DOHH2 (cell line): ENCODE data around the gene NKX1-2.

Experiments
- EZH2phosphoT487 ChIP-seq: fragments of 200-600 bp; sonication (generic); IDR thresholded peaks from 2 replicates; pipeline ENCODE4 v1.6.1; 2017; ENCODE audit warnings: borderline replicate concordance, mild to moderate bottlenecking, antibody characterized with exemption, low read length, moderate library complexity, mixed read lengths
- TF ChIP-seq, protein P1 (sequence below): fragments of 200-600 bp; sonication (generic); IDR thresholded peaks from one replicate; pipeline ENCODE4 v1.5.1; 2014; ENCODE audit warnings: antibody characterized with exemption, mild to moderate bottlenecking, low read depth, low read length; ENCODE audit not compliant: poor library complexity, severe bottlenecking

DNA sequence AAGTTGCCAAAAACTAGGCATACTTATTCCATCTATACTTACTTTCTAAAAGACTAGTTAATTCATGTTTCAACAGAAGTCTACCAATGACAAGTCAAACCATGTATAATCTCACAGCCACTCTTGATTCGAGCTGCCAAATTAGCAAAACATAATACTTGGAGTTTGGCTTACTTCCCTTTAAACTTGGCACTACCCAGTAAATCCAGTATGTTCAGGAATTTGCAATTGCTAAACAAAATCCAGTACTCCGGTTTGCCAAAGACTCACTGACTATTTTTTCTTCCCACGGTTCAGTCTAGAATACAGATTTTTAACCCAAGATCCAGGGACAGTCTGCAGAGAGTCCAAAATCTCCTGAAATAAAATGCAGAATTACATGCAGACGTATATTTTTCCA is 35.8 kb downstream of the NKX1-2 start:
- TF ChIP-seq, protein P1, sequence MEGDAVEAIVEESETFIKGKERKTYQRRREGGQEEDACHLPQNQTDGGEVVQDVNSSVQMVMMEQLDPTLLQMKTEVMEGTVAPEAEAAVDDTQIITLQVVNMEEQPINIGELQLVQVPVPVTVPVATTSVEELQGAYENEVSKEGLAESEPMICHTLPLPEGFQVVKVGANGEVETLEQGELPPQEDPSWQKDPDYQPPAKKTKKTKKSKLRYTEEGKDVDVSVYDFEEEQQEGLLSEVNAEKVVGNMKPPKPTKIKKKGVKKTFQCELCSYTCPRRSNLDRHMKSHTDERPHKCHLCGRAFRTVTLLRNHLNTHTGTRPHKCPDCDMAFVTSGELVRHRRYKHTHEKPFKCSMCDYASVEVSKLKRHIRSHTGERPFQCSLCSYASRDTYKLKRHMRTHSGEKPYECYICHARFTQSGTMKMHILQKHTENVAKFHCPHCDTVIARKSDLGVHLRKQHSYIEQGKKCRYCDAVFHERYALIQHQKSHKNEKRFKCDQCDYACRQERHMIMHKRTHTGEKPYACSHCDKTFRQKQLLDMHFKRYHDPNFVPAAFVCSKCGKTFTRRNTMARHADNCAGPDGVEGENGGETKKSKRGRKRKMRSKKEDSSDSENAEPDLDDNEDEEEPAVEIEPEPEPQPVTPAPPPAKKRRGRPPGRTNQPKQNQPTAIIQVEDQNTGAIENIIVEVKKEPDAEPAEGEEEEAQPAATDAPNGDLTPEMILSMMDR = no peak
- no peak for TF ChIP-seq EZH2phosphoT487
